Ectodermal cell (in vitro differentiated cells): ENCODE results near the gene CRYGN.

ENCODE experiments used
- H3K27ac ChIP-seq: 2 replicates; pipeline ENCODE4 v1.7.0; 2013; ENCODE audit warnings: mild to moderate bottlenecking, low read depth, low read length; ENCODE audit not compliant: insufficient read depth, poor library complexity, severe bottlenecking
- H3K27me3 ChIP-seq: 2 replicates; pipeline ENCODE4 v1.7.0; 2013; ENCODE audit warnings: mild to moderate bottlenecking, low read length; ENCODE audit not compliant: insufficient read depth, control insufficient read depth, poor library complexity, severe bottlenecking
- H3K36me3 ChIP-seq: one replicate; pipeline ENCODE4 v1.7.0; 2013; ENCODE audit warnings: low read length; ENCODE audit not compliant: control insufficient read depth, insufficient read depth
- H3K4me1 ChIP-seq: one replicate; pipeline ENCODE4 v1.7.0; 2013; ENCODE audit warnings: low read length; ENCODE audit not compliant: control insufficient read depth, insufficient read depth
- H3K4me3 ChIP-seq: 2 replicates; pipeline ENCODE4 v1.7.0; 2013; ENCODE audit warnings: low read depth, low read length, control low read depth; ENCODE audit not compliant: insufficient read depth
- H3K9me3 ChIP-seq: 2 replicates; pipeline ENCODE4 v1.7.0; 2013; ENCODE audit warnings: mild to moderate bottlenecking, low read length, moderate library complexity; ENCODE audit not compliant: control insufficient read depth
- WGBS, 2 experiments: methylation state at CpG; one replicate each; pipeline ENCODE4 v1.1.7; 2013; ENCODE audit warnings: missing lambda C conversion rate in 2 of 2; 5-methylcytosine and 5-hydroxymethylcytosine counted together

Gene CRYGN

GRCh38 chr7:151406051-151406875 lies 33.7 kb downstream of the CRYGN start:
- H3K4me3 ChIP-seq = no peak overlapping the region
- no peaks in the 10 kb centered on the region for H3K36me3 ChIP-seq
- H3K27ac ChIP-seq = no peak overlapping the region
- no peaks in the 10 kb centered on the region for H3K9me3 ChIP-seq
- 94% methylated on average over 24 of the region's 24 CpGs for WGBS, 2 experiments
- H3K27me3 ChIP-seq = peaks cover 36% of the 10 kb centered on the region
- no peaks in the 10 kb centered on the region for H3K4me1 ChIP-seq

GRCh38 chr7:151405588-151405987 lies 34.4 kb downstream of the CRYGN start:
- Histone ChIP-seq H3K9me3 (no peaks in the 10 kb centered on the region), H3K4me3 (no peak overlapping the region), H3K36me3 (no peaks in the 10 kb centered on the region), H3K27me3 (peaks cover 29% of the 10 kb centered on the region), H3K27ac (no peak overlapping the region), H3K4me1 (no peaks in the 10 kb centered on the region)
- WGBS, 2 experiments = 86 to 90% methylated on average over 10 of the region's 10 CpGs

- Histone ChIP-seq H3K4me3 (no peak overlapping the region), H3K27ac (no peak overlapping the region), H3K9me3 (no peaks in the 10 kb centered on the region), H3K27me3 (peaks cover 24% of the 10 kb centered on the region), H3K4me1 (no peaks in the 10 kb centered on the region), H3K36me3 (no peaks in the 10 kb centered on the region)
- 88 to 92% methylated on average over 9 of the region's 9 CpGs for WGBS, 2 experiments
Measured at GRCh38 chr7:151405056-151405455, 34.9 kb downstream of the CRYGN start.

- Histone ChIP-seq H3K27ac (no peak overlapping the region), H3K36me3 (no peaks in the 10 kb centered on the region), H3K9me3 (no peaks in the 10 kb centered on the region), H3K4me3 (no peak overlapping the region), H3K27me3 (peaks cover 18% of the 10 kb centered on the region), H3K4me1 (no peaks in the 10 kb centered on the region)
- 90 to 93% methylated on average over 18 of the region's 18 CpGs for WGBS, 2 experiments
Measured at GRCh38 chr7:151404216-151405011, 35.5 kb downstream of the CRYGN start.

GRCh38 chr7:151403764-151404163 lies 36.2 kb downstream of the CRYGN start:
- Histone ChIP-seq H3K4me1 (no peaks in the 10 kb centered on the region), H3K9me3 (no peaks in the 10 kb centered on the region), H3K27me3 (peaks cover 11% of the 10 kb centered on the region), H3K4me3 (no peak overlapping the region), H3K36me3 (no peaks in the 10 kb centered on the region), H3K27ac (no peak overlapping the region)
- WGBS, 2 experiments = 92 to 94% methylated on average over 9 of the region's 9 CpGs

GRCh38 chr7:151402029-151402835 lies 37.7 kb downstream of the CRYGN start:
- H3K9me3 ChIP-seq = no peaks in the 10 kb centered on the region
- no peak overlapping the region for H3K4me3 ChIP-seq
- WGBS, 2 experiments = 88 to 89% methylated on average over 16 of the region's 16 CpGs
- H3K36me3 ChIP-seq = no peaks in the 10 kb centered on the region
- no peak overlapping the region for H3K27ac ChIP-seq
- H3K27me3 ChIP-seq = no peaks in the 10 kb centered on the region
- no peaks in the 10 kb centered on the region for H3K4me1 ChIP-seq

GRCh38 chr7:151400626-151401315 lies 39.2 kb downstream of the CRYGN start:
- Histone ChIP-seq H3K27me3 (no peaks in the 10 kb centered on the region), H3K4me1 (no peaks in the 10 kb centered on the region), H3K27ac (no peak overlapping the region), H3K9me3 (no peaks in the 10 kb centered on the region), H3K36me3 (no peaks in the 10 kb centered on the region), H3K4me3 (no peak overlapping the region)
- WGBS, 2 experiments = 71 to 72% methylated on average over 14 of the region's 14 CpGs

GRCh38 chr7:151399906-151400305 lies 40.0 kb downstream of the CRYGN start:
- no peaks in the 10 kb centered on the region for H3K36me3 ChIP-seq
- 91 to 94% methylated on average over 14 of the region's 14 CpGs for WGBS, 2 experiments
- no peaks in the 10 kb centered on the region for H3K27me3 ChIP-seq
- H3K27ac ChIP-seq = no peak overlapping the region
- H3K4me3 ChIP-seq = no peak overlapping the region
- no peaks in the 10 kb centered on the region for H3K9me3 ChIP-seq
- peaks cover 6% of the 10 kb centered on the region for H3K4me1 ChIP-seq

GRCh38 chr7:151399305-151399601 lies 40.7 kb downstream of the CRYGN start:
- WGBS, 2 experiments = 91 to 97% methylated on average over 7 of the region's 7 CpGs
- H3K4me1 ChIP-seq = peaks cover 9% of the 10 kb centered on the region
- no peak overlapping the region for H3K4me3 ChIP-seq
- no peaks in the 10 kb centered on the region for H3K9me3 ChIP-seq
- H3K27ac ChIP-seq = no peak overlapping the region
- H3K36me3 ChIP-seq = no peaks in the 10 kb centered on the region
- no peaks in the 10 kb centered on the region for H3K27me3 ChIP-seq
